Heart right ventricle (tissue), 16 donors: Measurements from ENCODE around the gene NUF2. TPM values are rescaled to one million over a fixed set of nuclear protein-coding genes. Genes with fewer than 3 reads are reported as not detected.

ENCODE experiments used
- ATAC-seq, 8 donors: fragments of 200-7000 bp; cut with Tn5 transposase; one replicate each; pipeline ENCODE4 v1.9.1; 2020; ENCODE audit warnings: mild to moderate bottlenecking in 8 of 8, moderate library complexity in 8 of 8, moderate number of reproducible peaks in 1 of 8
- DNase-seq, 2 donors: peaks; one replicate each; pipeline ENCODE4 v3.0.0-alpha.2; 2020
- H3K27ac ChIP-seq, 10 donors: fragments of 200-600 bp; sonication (generic) in 2 of 10; one replicate each; pipeline versions ENCODE4 v1.5.0 to v1.8.0; 2020 to 2022; ENCODE audit warnings: mild to moderate bottlenecking in 3 of 10
- H3K27me3 ChIP-seq, 7 donors: fragments of 200-600 bp; one replicate each; pipeline ENCODE4 v1.8.0; 2021 to 2022; ENCODE audit warnings: mild to moderate bottlenecking in 2 of 7
- H3K36me3 ChIP-seq, 9 donors: fragments of 200-600 bp; sonication (generic) in 1 of 9; one replicate each; pipeline versions ENCODE4 v1.5.0 to v1.8.0; 2020 to 2022; ENCODE audit warnings: mild to moderate bottlenecking in 2 of 9
- H3K4me1 ChIP-seq, 9 donors: fragments of 200-600 bp; sonication (generic) in 1 of 9; one replicate each; pipeline versions ENCODE4 v1.5.0 to v1.8.0; 2020 to 2022; ENCODE audit warnings: mild to moderate bottlenecking in 4 of 9
- H3K4me3 ChIP-seq, 10 donors: fragments of 200-600 bp; sonication (generic) in 2 of 10; one replicate each; pipeline versions ENCODE4 v1.5.0 to v1.8.0; 2020 to 2022; ENCODE audit warnings: mild to moderate bottlenecking in 7 of 10, moderate library complexity in 2 of 10
- H3K9me3 ChIP-seq, 11 donors: fragments of 200-600 bp in 10 of 11; sonication (generic) in 2 of 11; one replicate each; pipeline versions ENCODE4 v1.5.0 to v1.8.0; 2013 to 2022; ENCODE audit warnings: mild to moderate bottlenecking in 2 of 11, control low read depth in 1 of 11, moderate library complexity in 1 of 11
- WGBS, 2 donors: extraction: QIAGEN DNeasy Blood & Tissue Kit; methylation state at CpG; one replicate each; pipeline ENCODE4 v1.1.7; 2013; ENCODE audit warnings: inconsistent platforms in 1 of 2; 5-methylcytosine and 5-hydroxymethylcytosine counted together
- intact Hi-C, 10 donors: fragments of 100-400 bp; cut with DNase I; formaldehyde crosslinking; loops; one replicate each; pipeline versions ENCODE4 v1.11.1 to v1.14.2; 2022
- polyA plus RNA-seq, 2 donors: library from polyadenylated mRNA; stranded (reverse); fragments of 200-250 nt; gene quantifications; one replicate each; pipeline ENCODE4 v1.2.3, GENCODE V29; 2013
- total RNA-seq, 10 donors: library from RNA; stranded (reverse); fragmentation: NEBNext Ultra II Directional in 3 of 10; extraction: Animal tissue kit (Norgen Biotek cat#: 25700) in 3 of 10; gene quantifications; one replicate each; pipeline versions ENCODE4 v1.2.1 to v1.2.4, GENCODE V29; 2021 to 2023
- TF ChIP-seq, protein P1 (sequence below), 9 donors: fragments of 200-600 bp; sonication (generic) in 2 of 9; IDR thresholded peaks; one replicate each; pipeline versions ENCODE4 v1.5.0 to v1.8.0; 2021 to 2022; ENCODE audit warnings: antibody characterized with exemption in 9 of 9, mild to moderate bottlenecking in 5 of 9, moderate library complexity in 1 of 9
- donor health status: Arrhythmogenic right ventricular cardiomyopathy.
- donor health status: ischemic (EF 13 %, LVEDD 7.1; RV severe dilation, severe dysfunction).
- donor health status: healthy with polysubstance abuse.
- donor health status: DM: no; HTN: yes; CAD: no.
- donor health status: DM: no; HTN: no; CAD: no.
- donor health status: ischemic (EF 25% LVEDD 6.9; RV normal size, moderate dysfunction).
- donor health status: ischemic (EF 25% LVEDD 5.7; RV mildly dilated, moderate dysfunction).
- donor health status: healthy.
- donor health status: DM: yes; HTN: yes; CAD: no.
- donor health status: Ischemic cardiomyopathy.
- donor health status: ischemic (EF 35%, LVEDD 5.7; RV mildly dilated, moderate dysfunction).
- donor health status: nonischemic (EF 11% LVEDD 7.7; RV severe dilation, severe dysfunction).
- donor health status: DM: yes; HTN: yes; CAD: no.
- donor health status: PGD.
- donor health status: ischemic (EF 29% LVEDD 5.4; RV normal size, mild dysfunction).
- donor health status: nonischemic (EF 23%, LVEDD 6.1; RV moderate dilation, normal function).

Gene NUF2
- total and polyA plus RNA-seq, 12 donors: 0.15 to 2.5 (median 0.37) TPM; not detected in 5

DNA sequence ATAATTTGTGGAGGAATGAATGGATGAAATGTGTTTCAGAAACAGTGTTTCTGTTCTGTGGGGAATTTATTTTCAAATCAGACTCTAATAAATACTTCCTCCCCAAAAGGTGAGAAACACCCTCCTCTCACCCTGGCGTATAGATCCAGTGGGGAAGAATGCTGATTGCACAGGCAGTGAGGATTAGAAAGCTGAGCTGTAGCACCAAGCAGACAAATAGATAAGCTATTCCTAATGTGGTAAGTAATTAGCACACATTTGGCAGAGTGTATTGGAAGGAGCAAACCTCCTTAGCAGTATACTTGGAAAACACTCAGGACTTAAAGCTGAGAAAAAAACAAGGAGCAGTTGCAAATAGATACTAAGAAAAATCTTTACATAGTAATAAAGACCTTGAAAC is 50.8 kb downstream of the NUF2 start:
- H3K36me3 ChIP-seq: no peaks in the 10 kb centered on the region
- ATAC-seq (no peak), DNase-seq (no peak)
- no peaks in the 10 kb centered on the region for H3K9me3 ChIP-seq
- WGBS, 2 donors: 60 to 81% methylated on average over 1 of the region's 1 CpG
- no peak overlapping the region for H3K27ac ChIP-seq
- H3K27me3 ChIP-seq: peaks cover 0 to 7% (median 0%) of the 10 kb centered on the region in 7 donors
- no peaks in the 10 kb centered on the region for H3K4me1 ChIP-seq
- no peak overlapping the region for H3K4me3 ChIP-seq
- TF ChIP-seq, protein P1, sequence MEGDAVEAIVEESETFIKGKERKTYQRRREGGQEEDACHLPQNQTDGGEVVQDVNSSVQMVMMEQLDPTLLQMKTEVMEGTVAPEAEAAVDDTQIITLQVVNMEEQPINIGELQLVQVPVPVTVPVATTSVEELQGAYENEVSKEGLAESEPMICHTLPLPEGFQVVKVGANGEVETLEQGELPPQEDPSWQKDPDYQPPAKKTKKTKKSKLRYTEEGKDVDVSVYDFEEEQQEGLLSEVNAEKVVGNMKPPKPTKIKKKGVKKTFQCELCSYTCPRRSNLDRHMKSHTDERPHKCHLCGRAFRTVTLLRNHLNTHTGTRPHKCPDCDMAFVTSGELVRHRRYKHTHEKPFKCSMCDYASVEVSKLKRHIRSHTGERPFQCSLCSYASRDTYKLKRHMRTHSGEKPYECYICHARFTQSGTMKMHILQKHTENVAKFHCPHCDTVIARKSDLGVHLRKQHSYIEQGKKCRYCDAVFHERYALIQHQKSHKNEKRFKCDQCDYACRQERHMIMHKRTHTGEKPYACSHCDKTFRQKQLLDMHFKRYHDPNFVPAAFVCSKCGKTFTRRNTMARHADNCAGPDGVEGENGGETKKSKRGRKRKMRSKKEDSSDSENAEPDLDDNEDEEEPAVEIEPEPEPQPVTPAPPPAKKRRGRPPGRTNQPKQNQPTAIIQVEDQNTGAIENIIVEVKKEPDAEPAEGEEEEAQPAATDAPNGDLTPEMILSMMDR (IDR thresholded peaks at IDR 0.05): no peak
- intact Hi-C loops: no loop called here

DNA sequence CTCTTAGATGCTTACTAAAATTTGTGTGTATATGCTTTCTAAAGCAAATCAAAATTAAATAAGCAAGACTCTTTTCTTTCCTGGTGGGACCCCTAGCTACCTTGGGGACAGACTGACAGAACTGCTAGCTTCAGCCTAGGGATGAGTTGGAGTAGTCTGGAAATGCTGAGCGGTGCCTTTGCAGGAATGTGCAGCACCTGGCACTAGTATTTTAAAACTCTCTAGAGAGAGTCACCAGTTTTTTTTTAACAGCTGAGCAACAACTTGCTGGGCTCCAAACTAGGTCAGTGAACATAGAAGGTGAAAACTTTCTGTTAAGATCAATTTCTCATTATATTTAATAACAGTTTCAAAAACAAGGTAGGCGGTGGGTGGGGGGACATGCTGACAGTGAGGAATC is 56.8 kb downstream of the NUF2 start:
- no peak overlapping the region for H3K4me3 ChIP-seq
- H3K27me3 ChIP-seq: peaks cover 0 to 2% (median 0%) of the 10 kb centered on the region in 7 donors
- H3K36me3 ChIP-seq: no peaks in the 10 kb centered on the region
- TF ChIP-seq, protein P1 (IDR thresholded peaks at IDR 0.05): no peak
- no peaks in the 10 kb centered on the region for H3K9me3 ChIP-seq
- 76 to 81% methylated on average over 2 of the region's 2 CpGs for WGBS, 2 donors
- H3K4me1 ChIP-seq: no peaks in the 10 kb centered on the region
- H3K27ac ChIP-seq: no peak overlapping the region
- no peak for DNase-seq
- intact Hi-C loops: no loop called here
- ATAC-seq: no peak

DNA sequence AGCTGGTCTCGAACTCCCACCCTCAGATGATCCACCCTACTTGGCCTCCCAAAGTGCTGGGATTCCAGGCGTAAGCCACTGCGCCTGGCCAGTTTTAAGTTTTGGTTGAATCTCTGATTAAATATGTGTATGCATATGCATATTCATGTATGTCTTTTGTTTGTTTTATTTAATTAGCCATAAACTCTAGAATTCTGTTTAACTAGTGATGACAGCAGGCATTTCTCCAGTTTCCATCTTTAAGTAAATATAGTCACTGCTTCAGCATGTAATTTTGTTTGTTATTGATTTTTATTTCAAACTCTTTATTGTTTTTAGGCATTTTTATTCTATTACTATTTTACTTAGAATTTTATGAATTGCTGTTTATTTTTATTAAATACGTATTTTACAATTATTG is 58.0 kb downstream of the NUF2 start:
- H3K27ac ChIP-seq: no peak overlapping the region
- WGBS, 2 donors: 90 to 93% methylated on average over 4 of the region's 4 CpGs
- no peaks in the 10 kb centered on the region for H3K9me3 ChIP-seq
- H3K4me1 ChIP-seq: no peaks in the 10 kb centered on the region
- H3K27me3 ChIP-seq: peaks cover 0 to 4% (median 0%) of the 10 kb centered on the region in 7 donors
- TF ChIP-seq, protein P1 (IDR thresholded peaks at IDR 0.05): no peak
- H3K36me3 ChIP-seq: no peaks in the 10 kb centered on the region
- intact Hi-C loops: no loop called here
- ATAC-seq: no peak
- no peak overlapping the region for H3K4me3 ChIP-seq
- DNase-seq: no peak

DNA sequence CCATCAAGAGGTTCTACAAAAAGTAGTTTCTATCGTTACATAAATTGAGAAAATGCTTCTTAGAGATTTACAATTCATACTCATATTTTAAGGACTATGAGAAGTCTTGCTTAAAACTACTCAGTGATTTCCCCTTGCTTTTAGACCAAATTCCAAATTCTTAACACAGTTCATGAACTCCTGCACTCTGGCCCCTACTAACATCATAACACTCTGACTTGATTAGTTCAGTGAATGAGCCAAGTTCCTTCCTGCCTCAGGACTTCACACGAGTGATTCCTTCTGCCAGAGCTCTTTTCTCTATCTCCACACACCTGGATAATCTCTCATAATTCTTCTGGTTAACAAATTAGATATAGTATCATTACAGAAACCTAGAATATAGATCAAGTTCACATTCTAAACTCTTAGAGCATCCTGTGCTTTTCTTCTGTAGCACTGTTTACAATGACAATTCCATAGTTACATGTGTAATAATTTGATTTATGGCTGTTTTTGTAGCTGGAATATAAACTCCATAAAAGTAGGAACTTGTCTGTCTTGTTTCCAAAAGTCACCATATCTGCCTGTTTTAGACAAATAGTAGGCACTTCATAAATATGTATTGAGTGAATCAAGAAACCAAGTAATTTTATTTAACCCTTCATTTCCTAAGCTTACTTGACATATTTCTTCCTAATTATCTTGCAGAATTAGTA is 59.9 kb downstream of the NUF2 start:
- DNase-seq: no peak
- Histone ChIP-seq H3K4me1 (no peaks in the 10 kb centered on the region), H3K36me3 (no peaks in the 10 kb centered on the region), H3K27me3 (peaks cover 0 to 4% (median 0%) of the 10 kb centered on the region in 7 donors), H3K9me3 (no peaks in the 10 kb centered on the region), H3K4me3 (no peak overlapping the region), H3K27ac (no peak overlapping the region)
- intact Hi-C loops: no loop called here
- no peak for ATAC-seq
- 21 to 42% methylated on average over 2 of the region's 2 CpGs for WGBS, 2 donors
- TF ChIP-seq, protein P1 (IDR thresholded peaks at IDR 0.05): no peak
